Neutrophil (primary cell): ENCODE measurements around the gene GALNT9.

Experiments used
- H3K27ac ChIP-seq: fragments of 200-600 bp; sonication (generic); 2 replicates; pipeline ENCODE4 v1.5.1; 2016; ENCODE audit warnings: mild to moderate bottlenecking, moderate library complexity
- H3K27me3 ChIP-seq: fragments of 200-600 bp; sonication (generic); 2 replicates; pipeline ENCODE4 v1.6.0; 2016; ENCODE audit warnings: mild to moderate bottlenecking
- H3K36me3 ChIP-seq: fragments of 200-600 bp; sonication (generic); 2 replicates; pipeline ENCODE4 v1.5.1; 2017
- H3K4me1 ChIP-seq, 2 experiments: fragments of 200-600 bp in 1 of 2; sonication (generic) in 1 of 2; 1 replicate in 1 of 2; 2 replicates in 1 of 2; pipeline versions ENCODE4 v1.5.1 to v1.6.1; 2013 to 2016; ENCODE audit warnings: low read depth in 1 of 2, low read length in 1 of 2, mild to moderate bottlenecking in 1 of 2, moderate library complexity in 1 of 2; ENCODE audit not compliant: control insufficient read depth in 1 of 2, insufficient read depth in 1 of 2
- H3K4me3 ChIP-seq, 2 experiments: fragments of 200-600 bp in 1 of 2; sonication (generic) in 1 of 2; 1 replicate in 1 of 2; 2 replicates in 1 of 2; pipeline ENCODE4 v1.5.1; 2013 to 2016; ENCODE audit warnings: low read depth in 1 of 2, low read length in 1 of 2, mild to moderate bottlenecking in 1 of 2, moderate library complexity in 1 of 2
- H3K9me3 ChIP-seq: fragments of 200-600 bp; sonication (generic); 2 replicates; pipeline ENCODE4 v1.5.1; 2016
- TF ChIP-seq, protein P1 (sequence below): fragments of 200-600 bp; sonication (generic); IDR thresholded peaks from 2 replicates; pipeline ENCODE4 v1.5.1; 2016; ENCODE audit warnings: antibody characterized with exemption

Gene GALNT9

DNA sequence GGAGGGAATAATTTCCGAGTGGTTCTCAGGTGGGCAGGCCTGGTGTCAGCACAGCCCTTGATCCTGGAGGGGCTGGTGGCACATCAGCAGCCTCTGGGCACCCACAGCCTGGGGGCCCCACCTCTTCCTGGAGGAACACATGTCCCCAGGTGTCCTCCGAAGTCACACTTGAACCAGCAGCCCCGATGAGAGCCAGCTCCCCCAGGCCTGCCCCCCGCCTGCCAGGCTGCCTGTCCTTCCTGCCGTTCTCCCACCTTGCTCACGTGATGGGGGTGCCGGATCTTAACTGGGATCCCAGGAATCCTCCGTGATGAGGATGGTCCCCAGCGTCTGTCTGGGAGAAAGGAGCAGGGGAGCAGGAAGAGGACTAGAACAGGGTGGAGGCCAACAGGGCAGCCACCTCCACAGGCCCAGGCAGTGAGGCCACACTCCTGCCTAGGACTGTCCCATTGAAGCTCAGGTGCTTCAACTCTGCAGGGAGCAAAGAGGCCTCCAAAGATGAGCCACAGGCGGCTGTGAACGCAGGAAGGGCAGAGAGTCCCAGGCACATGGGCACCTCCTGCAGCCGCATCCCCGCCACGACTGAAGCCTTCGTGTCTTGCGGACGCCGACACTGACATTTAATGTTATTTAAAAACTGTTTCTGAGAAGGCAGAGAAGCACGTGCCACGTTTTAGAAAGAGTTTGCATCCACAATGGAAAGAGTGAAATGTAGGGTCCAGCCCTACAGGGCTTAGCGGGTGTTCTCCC is 77.5 kb downstream of the GALNT9 start:
- Histone ChIP-seq H3K4me1 (no peaks in the 10 kb centered on the region), H3K9me3 (no peaks in the 10 kb centered on the region), H3K36me3 (no peaks in the 10 kb centered on the region), H3K27ac (no peak overlapping the region), H3K27me3 (peaks cover 9% of the 10 kb centered on the region), H3K4me3 (no peak overlapping the region)
- TF ChIP-seq, protein P1, sequence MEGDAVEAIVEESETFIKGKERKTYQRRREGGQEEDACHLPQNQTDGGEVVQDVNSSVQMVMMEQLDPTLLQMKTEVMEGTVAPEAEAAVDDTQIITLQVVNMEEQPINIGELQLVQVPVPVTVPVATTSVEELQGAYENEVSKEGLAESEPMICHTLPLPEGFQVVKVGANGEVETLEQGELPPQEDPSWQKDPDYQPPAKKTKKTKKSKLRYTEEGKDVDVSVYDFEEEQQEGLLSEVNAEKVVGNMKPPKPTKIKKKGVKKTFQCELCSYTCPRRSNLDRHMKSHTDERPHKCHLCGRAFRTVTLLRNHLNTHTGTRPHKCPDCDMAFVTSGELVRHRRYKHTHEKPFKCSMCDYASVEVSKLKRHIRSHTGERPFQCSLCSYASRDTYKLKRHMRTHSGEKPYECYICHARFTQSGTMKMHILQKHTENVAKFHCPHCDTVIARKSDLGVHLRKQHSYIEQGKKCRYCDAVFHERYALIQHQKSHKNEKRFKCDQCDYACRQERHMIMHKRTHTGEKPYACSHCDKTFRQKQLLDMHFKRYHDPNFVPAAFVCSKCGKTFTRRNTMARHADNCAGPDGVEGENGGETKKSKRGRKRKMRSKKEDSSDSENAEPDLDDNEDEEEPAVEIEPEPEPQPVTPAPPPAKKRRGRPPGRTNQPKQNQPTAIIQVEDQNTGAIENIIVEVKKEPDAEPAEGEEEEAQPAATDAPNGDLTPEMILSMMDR: no peak

DNA sequence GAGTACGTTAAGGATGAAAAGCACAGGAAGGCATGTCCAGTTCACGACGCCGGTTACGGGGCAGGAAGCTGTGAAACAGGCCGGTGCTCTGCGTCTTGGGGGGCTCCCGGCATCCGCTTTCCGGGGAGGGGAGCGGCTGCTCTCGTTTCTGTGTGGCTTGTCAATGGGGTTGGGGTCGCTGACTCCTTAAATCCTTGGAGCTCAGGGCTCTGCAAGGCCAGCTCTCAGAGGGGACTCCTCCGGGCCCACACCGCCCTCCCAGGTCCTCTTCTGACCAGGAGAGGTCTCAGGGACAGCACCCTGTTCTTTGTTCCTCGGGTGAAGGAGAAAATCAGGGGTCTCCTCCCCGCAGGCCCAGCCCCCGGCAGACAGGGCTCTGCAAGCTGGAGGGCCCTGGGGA is 78.1 kb downstream of the GALNT9 start:
- Histone ChIP-seq H3K4me1 (no peaks in the 10 kb centered on the region), H3K9me3 (no peaks in the 10 kb centered on the region), H3K36me3 (no peaks in the 10 kb centered on the region), H3K27ac (no peak overlapping the region), H3K4me3 (no peak overlapping the region), H3K27me3 (peaks cover 9% of the 10 kb centered on the region)
- TF ChIP-seq, protein P1: no peak

DNA sequence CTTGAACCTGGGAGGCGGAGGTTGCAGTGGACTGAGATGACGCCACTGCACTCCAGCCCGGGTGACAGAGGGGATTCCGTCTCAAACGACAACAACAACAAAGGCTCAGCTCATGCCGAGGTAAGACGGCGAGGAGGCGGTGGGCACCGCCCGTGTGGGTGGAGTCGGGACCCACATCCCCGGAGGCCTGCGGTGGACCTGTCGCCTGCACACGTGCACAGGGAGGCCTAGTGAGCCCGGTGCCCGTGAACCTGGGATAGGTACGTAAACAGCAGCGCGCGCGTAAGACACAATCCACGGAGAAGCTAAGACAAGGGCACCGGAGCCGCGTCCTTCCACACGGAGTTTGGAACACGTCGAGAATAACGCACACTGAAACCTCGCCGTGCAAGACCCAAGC is 78.7 kb downstream of the GALNT9 start:
- TF ChIP-seq, protein P1: no peak
- Histone ChIP-seq H3K27ac (no peak overlapping the region), H3K4me1 (no peaks in the 10 kb centered on the region), H3K9me3 (no peaks in the 10 kb centered on the region), H3K27me3 (peaks cover 9% of the 10 kb centered on the region), H3K36me3 (no peaks in the 10 kb centered on the region), H3K4me3 (no peak overlapping the region)

DNA sequence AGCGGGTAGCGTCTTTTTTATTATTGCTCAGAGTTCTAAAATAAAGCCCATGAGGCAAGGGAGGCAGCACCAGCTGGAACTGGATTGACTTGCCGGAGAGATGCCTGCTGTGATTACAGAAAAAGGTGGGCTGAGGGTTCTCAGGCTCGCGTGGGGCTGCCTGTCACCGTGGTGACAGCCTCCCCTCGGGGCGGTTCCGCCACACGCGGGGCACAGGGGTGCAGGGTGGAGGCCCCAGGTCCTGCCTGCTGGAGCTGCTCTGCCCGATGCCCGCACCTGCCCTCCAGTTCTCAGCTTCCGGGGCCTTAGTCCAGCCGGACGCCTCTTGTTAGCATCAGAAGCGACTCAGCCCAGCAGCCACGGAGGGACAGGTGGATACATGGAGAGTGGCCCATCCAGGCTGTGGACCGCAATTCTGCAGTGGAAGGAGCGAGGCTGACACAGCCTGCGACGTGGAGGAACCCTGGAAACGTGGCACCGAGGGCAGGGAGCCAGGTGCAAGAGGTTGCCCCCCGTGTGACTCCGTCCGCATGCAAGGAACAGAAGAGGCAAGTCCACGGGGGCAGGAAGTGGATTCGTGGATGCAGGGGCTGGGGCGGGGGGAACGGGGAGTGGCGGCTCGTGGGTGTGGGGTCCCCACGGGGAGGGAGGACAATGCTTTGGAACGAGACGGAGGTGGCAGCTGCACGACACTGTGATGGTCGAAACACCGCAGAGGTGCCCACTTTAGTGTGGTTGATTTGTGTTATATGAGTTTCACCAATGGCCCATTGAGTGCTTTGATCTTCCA is 79.5 kb downstream of the GALNT9 start:
- Histone ChIP-seq H3K27ac (no peak overlapping the region), H3K27me3 (peaks cover 9% of the 10 kb centered on the region), H3K36me3 (no peaks in the 10 kb centered on the region), H3K9me3 (no peaks in the 10 kb centered on the region), H3K4me1 (no peaks in the 10 kb centered on the region), H3K4me3 (no peak overlapping the region)
- TF ChIP-seq, protein P1: no peak

DNA sequence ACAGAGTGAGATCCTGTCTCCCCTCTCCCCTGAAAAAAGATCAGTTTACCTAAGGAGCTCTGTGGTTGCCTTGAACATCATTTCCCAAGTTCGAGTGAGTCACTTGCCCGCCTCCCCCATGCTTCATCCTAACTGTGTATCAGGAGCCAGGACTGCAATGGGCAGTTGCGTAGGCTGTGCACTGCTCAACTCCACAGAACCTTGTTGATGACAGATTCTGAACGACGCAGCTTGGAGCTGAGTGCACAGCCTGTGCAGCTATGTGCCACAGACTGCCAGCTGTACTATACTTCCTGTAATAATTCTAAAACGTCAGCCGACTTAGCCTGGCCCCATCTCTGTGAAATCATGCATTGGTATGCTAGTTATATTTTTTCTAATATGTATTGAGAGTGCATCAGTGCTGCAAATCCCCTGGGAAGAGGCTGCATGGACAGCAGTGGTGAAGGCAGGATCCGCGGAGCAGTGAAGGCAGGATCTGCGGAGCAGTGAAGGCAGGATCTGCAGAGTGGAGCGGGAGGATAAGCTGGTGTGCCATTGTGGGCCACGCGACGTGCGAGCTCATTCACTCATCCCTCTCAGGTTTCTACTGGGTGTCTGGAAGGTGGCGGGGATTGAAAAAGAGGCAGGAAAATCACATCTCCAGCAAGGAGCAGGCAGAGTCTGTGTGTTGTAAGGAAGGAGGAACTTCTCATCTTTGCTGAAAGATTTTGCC is 80.8 kb downstream of the GALNT9 start:
- TF ChIP-seq, protein P1: no peak
- H3K27me3 ChIP-seq: peaks cover 9% of the 10 kb centered on the region

More for the DNA sequence above, 80.8 kb downstream of the GALNT9 start:
- Histone ChIP-seq H3K36me3 (no peaks in the 10 kb centered on the region), H3K4me3 (no peak overlapping the region), H3K9me3 (no peaks in the 10 kb centered on the region), H3K4me1 (no peaks in the 10 kb centered on the region), H3K27ac (no peak overlapping the region)
